Right lobe of liver (tissue), 4 donors: ENCODE results near the gene PCNX1.

Experiments
- CTCF ChIP-seq, 4 donors: fragments of 200-600 bp in 3 of 4; fragments of 450-650 bp in 1 of 4; IDR thresholded peaks; one replicate each; pipeline versions ENCODE4 v1.5.1 to v1.8.0; 2016 to 2022; ENCODE audit warnings: antibody characterized with exemption in 4 of 4, mild to moderate bottlenecking in 2 of 4
- POLR2A ChIP-seq: fragments of 450-650 bp; IDR thresholded peaks from one replicate; pipeline ENCODE4 v1.6.1; 2017; ENCODE audit warnings: antibody characterized with exemption, mild to moderate bottlenecking
- donor health status: DM: no; HTN: no; CAD: no.
- donor health status: DM: no; HTN: no; CAD: no.
- donor health status: DM: no; HTN: yes; CAD: no.

- no peak for TF ChIP-seq CTCF (IDR thresholded peaks at IDR 0.05)
- TF ChIP-seq POLR2A: no peak
Observed at GRCh38 chr14:70857496-70857890, 49.8 kb upstream of the PCNX1 start.
